HUES6 (cell line): ENCODE data around the gene SPRYD4.
"Not testable (repeated sequence)": the region's sequence is repeated elsewhere in the genome, so short reads cannot be mapped to it uniquely, and the experiment has no call there.

Experiments used
- H3K27ac ChIP-seq: 2 replicates; pipeline ENCODE4 v1.7.0; 2013; ENCODE audit warnings: low read depth, mild to moderate bottlenecking, low read length, inconsistent platforms
- H3K27me3 ChIP-seq: 2 replicates; pipeline ENCODE4 v1.6.1; 2013; ENCODE audit warnings: low read length; ENCODE audit not compliant: control insufficient read depth, insufficient read depth
- H3K36me3 ChIP-seq: 2 replicates; pipeline ENCODE4 v1.6.1; 2013; ENCODE audit warnings: low read length; ENCODE audit not compliant: control insufficient read depth, insufficient read depth
- H3K4me1 ChIP-seq: 2 replicates; pipeline ENCODE4 v1.6.1; 2013; ENCODE audit warnings: low read length; ENCODE audit not compliant: control insufficient read depth, insufficient read depth
- H3K4me3 ChIP-seq: 2 replicates; pipeline ENCODE4 v1.5.1; 2013; ENCODE audit warnings: low read depth, low read length
- H3K9ac ChIP-seq: one replicate; pipeline ENCODE4 v1.6.1; 2013; ENCODE audit warnings: mild to moderate bottlenecking, low read length
- H3K9me3 ChIP-seq: 2 replicates; pipeline ENCODE4 v1.6.1; 2013; ENCODE audit warnings: low read depth, low read length; ENCODE audit not compliant: control insufficient read depth, insufficient read depth

The SPRYD4 gene

DNA sequence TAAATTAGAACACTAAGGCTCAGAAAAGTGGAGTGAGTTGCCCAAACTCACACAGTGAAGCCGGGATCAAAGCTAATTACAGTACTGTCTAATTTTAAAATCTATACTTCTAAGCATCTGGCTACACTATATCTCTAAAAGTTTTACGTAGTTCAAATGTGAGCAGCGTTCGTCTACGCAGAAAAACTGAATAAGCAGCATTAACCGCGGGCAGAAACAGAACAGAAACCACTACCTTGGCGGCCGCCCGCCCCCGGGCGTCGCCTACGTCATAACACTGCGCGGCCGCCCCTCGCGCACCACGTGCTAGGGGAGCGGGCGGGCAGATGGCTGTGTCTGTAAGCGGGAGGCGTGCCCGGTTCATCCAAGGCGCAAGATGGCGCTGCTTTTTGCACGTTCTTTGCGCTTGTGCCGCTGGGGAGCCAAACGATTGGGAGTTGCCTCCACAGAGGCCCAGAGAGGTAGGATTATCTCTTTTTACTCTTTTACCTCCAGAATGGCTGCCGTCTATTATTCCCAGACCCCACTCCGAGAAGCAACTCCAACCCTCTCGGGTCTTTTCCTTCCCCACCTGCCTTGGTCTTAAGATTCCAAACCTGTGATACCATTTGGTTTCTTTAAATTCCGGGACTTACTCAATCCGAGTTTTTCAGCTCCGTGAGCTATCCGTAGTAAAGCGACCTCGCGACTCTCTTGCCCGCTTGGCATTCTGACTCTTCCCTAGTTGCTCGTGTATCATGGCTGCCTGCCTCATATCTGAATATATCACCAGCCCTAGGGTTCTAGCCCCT lies at the start of gene SPRYD4:
Gene SPRYD4 (plus strand): TSS at position 363 of the 791 bp plus-strand sequence. CDS start 14 bp downstream, at position 377.
- Histone ChIP-seq H3K27ac (peak within 1 kb of the TSS; percentile 83), H3K4me1 (peaks cover 7% of the 10 kb centered on the region; the same call in 1 of the 2 replicates), H3K9me3 (no peaks in the 10 kb centered on the region), H3K27me3 (no peaks in the 10 kb centered on the region), H3K4me3 (peak within 1 kb of the TSS; percentile 87), H3K36me3 (peaks cover 35% of the 10 kb centered on the region), H3K9ac (peak within 1 kb of the TSS; percentile 95)

DNA sequence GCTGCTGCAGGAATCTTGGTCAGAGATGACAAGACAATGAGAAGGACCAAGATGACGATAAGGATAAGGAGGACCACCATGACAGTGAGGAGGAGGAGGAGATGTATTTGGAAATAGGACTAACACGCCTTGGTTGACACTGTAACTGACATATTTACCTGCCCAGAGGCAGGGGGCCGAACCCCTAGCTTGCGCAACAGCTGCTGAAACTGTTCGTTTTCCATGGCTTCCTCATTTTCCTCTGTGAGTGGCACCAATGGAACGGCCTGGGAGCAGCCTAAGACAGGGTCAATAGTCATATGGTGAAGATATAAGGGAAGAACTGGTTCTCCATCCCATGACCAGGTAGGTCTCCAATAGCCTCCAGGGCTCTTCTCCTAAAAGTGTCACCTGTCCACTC lies 48.0 kb upstream of the SPRYD4 start:
- Histone ChIP-seq H3K27me3 (no peaks in the 10 kb centered on the region), H3K9ac (no peak overlapping the region), H3K4me1 (no peaks in the 10 kb centered on the region), H3K4me3 (no peak overlapping the region), H3K9me3 (no peaks in the 10 kb centered on the region), H3K36me3 (peaks cover 93% of the 10 kb centered on the region), H3K27ac (no peak overlapping the region)

DNA sequence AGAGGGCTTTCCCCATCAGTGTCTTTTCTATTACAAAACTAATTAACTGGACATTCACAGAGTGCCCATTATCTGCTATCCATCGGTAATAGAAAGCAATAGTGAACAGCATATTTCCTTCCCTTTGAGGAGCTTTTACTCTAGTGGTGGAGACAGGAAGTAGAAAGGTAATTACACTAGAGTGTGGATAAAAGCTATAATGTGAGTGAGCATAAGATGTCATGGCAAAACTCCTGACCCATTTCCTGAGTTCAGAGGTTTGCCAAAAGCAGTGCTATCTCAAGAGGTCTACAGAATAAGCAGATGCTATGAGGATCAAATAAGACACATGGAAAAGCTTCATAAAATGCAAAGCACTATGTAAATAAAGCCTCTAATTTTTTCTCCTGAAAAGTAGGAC lies 43.2 kb upstream of the SPRYD4 start:
- H3K36me3 ChIP-seq = peaks cover 89% of the 10 kb centered on the region
- H3K4me1 ChIP-seq = no peaks in the 10 kb centered on the region
- H3K27ac ChIP-seq = no peak overlapping the region
- no peaks in the 10 kb centered on the region for H3K27me3 ChIP-seq
- no peak overlapping the region for H3K9ac ChIP-seq
- H3K9me3 ChIP-seq = no peaks in the 10 kb centered on the region
- no peak overlapping the region for H3K4me3 ChIP-seq

DNA sequence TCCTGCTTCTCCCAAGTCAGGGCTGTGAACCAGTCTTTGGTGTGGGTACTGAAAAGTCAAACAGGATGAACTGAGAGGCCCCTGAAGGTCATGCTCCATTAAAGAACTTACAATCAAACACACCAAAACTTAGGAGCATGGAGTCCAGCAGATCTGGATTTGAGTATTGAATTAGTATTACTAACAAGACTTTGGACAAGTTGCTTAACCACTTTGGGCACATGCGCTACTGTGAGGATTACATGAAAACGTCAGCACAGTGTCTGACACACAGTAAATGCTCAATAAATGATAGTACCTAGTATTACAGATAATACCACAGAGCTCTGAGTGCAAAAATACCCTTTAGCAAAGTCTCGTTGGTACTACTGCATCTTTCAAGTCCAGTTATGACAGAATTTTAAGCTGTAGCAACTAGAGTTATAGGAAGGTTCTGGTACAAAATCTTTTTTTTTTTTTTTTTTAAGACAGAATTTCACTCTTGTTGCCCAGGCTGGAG lies 42.4 kb upstream of the SPRYD4 start:
- H3K36me3 ChIP-seq = peaks cover 88% of the 10 kb centered on the region
- no peaks in the 10 kb centered on the region for H3K27me3 ChIP-seq
- no peak overlapping the region for H3K27ac ChIP-seq
- no peak overlapping the region for H3K4me3 ChIP-seq
- H3K9me3 ChIP-seq = no peaks in the 10 kb centered on the region
- no peak overlapping the region for H3K9ac ChIP-seq
- no peaks in the 10 kb centered on the region for H3K4me1 ChIP-seq

DNA sequence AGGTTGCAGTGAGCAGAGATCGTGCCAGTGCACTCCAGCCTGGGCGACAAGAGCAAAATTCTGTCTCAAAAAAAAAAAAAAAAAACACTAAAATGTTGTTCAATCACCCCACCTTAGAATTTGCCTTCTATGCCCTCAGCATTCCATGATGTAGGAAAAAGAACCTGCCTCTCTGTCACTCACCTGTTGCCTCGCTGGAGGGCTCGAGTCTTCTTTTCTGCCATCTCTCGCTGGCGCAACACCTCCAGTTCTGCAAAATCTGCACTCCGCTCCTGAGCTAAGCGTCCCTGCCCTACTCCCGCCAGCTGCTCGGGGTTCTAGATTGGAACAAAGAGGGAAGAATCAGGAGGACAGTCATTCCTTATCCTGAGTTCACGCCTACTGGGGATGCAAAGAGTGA lies 37.1 kb upstream of the SPRYD4 start:
- Histone ChIP-seq H3K9ac (no peak overlapping the region), H3K4me3 (no peak overlapping the region), H3K36me3 (peaks cover 65% of the 10 kb centered on the region), H3K4me1 (no peaks in the 10 kb centered on the region), H3K27me3 (no peaks in the 10 kb centered on the region), H3K27ac (no peak overlapping the region), H3K9me3 (no peaks in the 10 kb centered on the region)

DNA sequence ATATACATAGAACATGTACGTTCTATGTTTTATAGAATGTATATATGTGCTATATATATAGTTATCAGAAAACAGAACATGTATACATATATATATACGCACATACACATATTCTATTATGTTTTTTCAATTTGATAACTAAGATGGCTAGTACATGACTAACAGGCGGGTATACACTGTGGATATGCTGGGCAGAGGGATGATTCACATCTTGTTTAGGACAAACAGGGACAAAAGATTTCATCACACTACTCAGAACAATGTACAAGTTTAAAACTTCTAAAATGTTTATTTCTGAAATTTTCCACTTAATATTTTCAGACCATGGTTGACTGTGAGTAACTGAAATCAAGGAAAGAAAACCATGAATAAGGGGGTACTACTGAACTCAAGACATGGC lies 36.5 kb upstream of the SPRYD4 start:
- H3K4me3 ChIP-seq = no peak overlapping the region
- no peaks in the 10 kb centered on the region for H3K4me1 ChIP-seq
- H3K9ac ChIP-seq = no peak overlapping the region
- no peak overlapping the region for H3K27ac ChIP-seq
- no peaks in the 10 kb centered on the region for H3K9me3 ChIP-seq
- H3K36me3 ChIP-seq = peaks cover 63% of the 10 kb centered on the region
- no peaks in the 10 kb centered on the region for H3K27me3 ChIP-seq

DNA sequence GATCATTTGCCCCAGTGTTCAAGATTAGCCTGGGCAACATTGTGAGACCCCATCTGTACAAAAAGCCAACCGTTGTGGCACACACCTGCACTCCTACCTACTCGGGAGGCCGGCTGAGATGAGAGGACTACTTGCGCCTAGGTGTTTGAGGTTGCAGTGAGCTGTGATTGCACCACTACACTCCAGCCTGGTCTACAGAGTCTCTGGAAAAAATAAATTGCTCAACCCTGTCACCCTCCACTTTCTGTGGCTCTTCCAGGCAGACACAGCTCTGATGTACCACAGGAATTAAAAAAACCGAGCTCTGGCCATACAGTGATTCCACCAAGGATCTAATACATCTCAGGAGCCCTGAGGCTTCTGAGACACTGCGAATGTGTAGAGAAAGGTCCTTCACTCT lies 33.5 kb upstream of the SPRYD4 start:
- Histone ChIP-seq H3K9me3 (no peaks in the 10 kb centered on the region), H3K27ac (no peak overlapping the region), H3K4me3 (no peak overlapping the region)

DNA sequence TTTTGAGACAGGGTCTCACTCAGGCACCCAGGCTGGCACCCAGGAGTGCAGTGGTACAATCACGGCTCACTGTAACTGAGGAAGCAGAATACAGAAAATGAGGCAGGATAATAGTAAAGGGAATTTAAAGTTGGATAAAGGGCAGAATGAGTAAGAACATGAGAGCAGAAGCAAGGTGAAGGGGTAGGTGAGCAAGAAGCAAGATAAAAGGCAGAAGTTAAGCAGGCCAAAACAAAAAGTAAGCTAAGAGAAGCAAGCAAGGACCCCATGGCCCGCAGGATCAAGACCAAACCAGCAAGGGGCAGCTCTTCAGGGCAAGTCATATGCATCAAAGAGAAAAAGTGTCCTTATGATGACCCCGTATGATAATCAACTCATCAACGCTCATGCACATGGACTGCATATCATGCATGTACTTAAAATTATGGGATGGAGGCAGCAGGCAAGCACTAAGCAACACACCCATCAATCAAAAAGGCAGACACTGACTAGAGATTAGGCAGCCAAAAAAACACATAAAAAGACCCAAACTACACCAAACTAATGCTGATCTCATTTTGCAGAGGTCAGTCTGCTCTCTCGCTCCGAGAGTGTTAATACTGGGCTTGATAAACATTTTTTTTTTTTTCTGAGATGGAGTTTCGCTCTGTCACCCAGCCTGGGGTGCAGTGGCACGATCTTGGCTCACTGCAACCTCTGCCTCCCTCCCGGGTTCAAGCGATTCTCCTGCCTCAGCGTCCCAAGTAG lies 30.8 kb upstream of the SPRYD4 start:
- Histone ChIP-seq H3K27me3 (no peaks in the 10 kb centered on the region), H3K9ac (no peak overlapping the region), H3K27ac (no peak overlapping the region), H3K36me3 (peaks cover 20% of the 10 kb centered on the region), H3K4me3 (no peak overlapping the region), H3K9me3 (no peaks in the 10 kb centered on the region), H3K4me1 (no peaks in the 10 kb centered on the region; the same call in 1 of the 2 replicates)

More for the DNA sequence above, 33.5 kb upstream of the SPRYD4 start:
- no peak overlapping the region for H3K9ac ChIP-seq
- H3K4me1 ChIP-seq = no peaks in the 10 kb centered on the region; the same call in 1 of the 2 replicates
- peaks cover 38% of the 10 kb centered on the region for H3K36me3 ChIP-seq
- no peaks in the 10 kb centered on the region for H3K27me3 ChIP-seq

DNA sequence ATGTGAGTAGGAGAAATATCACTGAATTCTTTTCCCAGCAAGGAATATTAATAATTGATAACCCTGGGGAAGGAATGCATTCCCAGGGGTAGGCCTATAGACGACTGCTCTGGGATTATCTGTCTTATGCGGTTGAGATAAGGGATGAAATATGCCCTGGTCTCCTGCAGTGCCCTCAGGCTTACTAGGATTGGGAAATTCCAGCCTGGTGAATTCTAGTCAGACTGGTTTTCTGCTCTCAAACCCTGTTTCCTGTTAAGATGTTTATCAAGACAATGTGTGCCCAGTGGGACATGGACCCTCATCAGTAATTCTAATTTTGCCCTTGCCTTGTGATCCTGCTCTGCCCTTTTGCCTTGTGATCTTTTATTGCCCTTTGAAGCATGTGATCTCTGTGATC lies 25.2 kb upstream of the SPRYD4 start:
- Histone ChIP-seq H3K9me3 (peaks cover 12% of the 10 kb centered on the region), H3K36me3 (peaks cover 21% of the 10 kb centered on the region; the same call in 1 of the 2 replicates)
- not testable (repeated sequence) for H3K4me1 ChIP-seq, H3K27me3 ChIP-seq, H3K9ac ChIP-seq, H3K27ac ChIP-seq, H3K4me3 ChIP-seq

DNA sequence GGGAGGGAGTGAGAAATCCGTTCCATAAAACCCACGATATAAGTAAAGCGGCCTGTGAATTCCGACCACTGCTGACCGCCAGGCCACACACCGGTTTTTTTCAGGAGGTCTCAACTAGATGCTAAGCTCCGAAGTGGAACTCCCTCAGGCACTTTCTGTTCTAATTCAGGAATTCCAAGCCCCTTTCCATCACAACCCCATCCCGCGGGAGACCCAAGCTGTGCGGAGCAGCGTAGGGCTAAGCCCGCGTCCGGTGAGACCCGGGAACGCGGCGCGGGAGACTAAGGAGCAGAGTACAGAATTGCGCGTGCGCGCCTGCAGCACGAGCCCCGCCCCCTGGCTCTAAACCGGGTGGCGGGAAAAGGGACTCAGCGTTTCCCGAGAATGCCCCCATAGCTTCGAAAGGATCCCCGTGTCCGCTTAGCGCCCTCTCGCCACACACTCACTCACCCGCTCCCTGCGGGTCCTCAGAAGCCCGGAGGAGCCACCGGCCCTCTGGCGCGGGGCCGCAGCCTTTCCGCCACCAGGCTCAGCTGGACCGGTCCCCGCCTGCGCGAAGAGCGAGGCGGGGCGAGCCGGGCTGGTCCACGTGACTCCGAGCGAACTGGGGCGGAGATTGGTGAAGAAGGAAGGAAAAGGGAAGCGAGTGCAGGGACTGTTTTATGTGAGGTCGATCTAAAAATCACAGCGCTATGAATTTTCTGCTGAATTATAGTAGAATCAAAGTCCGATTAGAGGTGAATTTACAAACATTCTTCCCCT lies 19.3 kb upstream of the SPRYD4 start, which contains the start of gene TIMELESS:
Gene TIMELESS (minus strand): TSS at position 567 of the 762 bp plus-strand sequence. CDS start 15,256 bp downstream, outside the sequence.
- H3K9me3 ChIP-seq = peaks cover 4% of the 10 kb centered on the region
- no peaks in the 10 kb centered on the region for H3K27me3 ChIP-seq
- peaks cover 9% of the 10 kb centered on the region for H3K4me1 ChIP-seq
- H3K36me3 ChIP-seq = peaks cover 14% of the 10 kb centered on the region; the same call in 1 of the 2 replicates
- H3K27ac ChIP-seq = peak within 1 kb of the TSS; percentile 93
- peak within 1 kb of the TSS; percentile 94 for H3K9ac ChIP-seq
- H3K4me3 ChIP-seq = peak within 1 kb of the TSS; percentile 95
